ENCODE data around the gene KRTAP4-9.
"Not testable (repeated sequence)": the region's sequence is repeated elsewhere in the genome, so short reads cannot be mapped to it uniquely, and the experiment has no call there.

DNA sequence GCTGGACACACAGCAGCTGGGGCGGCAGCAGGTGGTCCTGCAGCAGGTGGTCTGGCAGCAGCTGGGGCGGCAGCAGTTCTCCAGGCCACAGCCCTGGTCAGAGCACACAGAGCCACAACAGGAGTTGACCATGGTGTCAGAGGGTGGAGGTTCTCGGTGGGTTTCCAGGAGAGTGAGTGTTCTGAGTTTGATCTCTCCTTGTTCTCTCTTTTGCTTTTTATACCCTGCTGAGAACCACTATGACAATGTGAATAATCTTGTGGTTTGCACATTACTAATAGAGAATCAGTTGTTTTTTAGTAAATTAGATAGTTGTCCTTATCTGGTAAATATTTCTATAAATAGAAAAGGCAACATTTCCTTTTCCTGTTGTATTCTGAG, 18.8 kb downstream of the KRTAP4-9 start, which contains the start of gene KRTAP4-12:
- TF ChIP-seq, protein P1, sequence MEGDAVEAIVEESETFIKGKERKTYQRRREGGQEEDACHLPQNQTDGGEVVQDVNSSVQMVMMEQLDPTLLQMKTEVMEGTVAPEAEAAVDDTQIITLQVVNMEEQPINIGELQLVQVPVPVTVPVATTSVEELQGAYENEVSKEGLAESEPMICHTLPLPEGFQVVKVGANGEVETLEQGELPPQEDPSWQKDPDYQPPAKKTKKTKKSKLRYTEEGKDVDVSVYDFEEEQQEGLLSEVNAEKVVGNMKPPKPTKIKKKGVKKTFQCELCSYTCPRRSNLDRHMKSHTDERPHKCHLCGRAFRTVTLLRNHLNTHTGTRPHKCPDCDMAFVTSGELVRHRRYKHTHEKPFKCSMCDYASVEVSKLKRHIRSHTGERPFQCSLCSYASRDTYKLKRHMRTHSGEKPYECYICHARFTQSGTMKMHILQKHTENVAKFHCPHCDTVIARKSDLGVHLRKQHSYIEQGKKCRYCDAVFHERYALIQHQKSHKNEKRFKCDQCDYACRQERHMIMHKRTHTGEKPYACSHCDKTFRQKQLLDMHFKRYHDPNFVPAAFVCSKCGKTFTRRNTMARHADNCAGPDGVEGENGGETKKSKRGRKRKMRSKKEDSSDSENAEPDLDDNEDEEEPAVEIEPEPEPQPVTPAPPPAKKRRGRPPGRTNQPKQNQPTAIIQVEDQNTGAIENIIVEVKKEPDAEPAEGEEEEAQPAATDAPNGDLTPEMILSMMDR (conservative IDR thresholded peaks at IDR 0.05) = not testable (repeated sequence)
- TF ChIP-seq ZFX (IDR thresholded peaks at IDR 0.05) = not testable (repeated sequence)
